Measurements from ENCODE around the gene CCDC90B. TPM values are rescaled to one million over a fixed set of nuclear protein-coding genes. Genes with fewer than 3 reads are reported as not detected.

CCDC90B gene, protein sequence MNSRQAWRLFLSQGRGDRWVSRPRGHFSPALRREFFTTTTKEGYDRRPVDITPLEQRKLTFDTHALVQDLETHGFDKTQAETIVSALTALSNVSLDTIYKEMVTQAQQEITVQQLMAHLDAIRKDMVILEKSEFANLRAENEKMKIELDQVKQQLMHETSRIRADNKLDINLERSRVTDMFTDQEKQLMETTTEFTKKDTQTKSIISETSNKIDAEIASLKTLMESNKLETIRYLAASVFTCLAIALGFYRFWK
- 53.2 and 62.4 TPM in 2 replicates for total RNA-seq

DNA sequence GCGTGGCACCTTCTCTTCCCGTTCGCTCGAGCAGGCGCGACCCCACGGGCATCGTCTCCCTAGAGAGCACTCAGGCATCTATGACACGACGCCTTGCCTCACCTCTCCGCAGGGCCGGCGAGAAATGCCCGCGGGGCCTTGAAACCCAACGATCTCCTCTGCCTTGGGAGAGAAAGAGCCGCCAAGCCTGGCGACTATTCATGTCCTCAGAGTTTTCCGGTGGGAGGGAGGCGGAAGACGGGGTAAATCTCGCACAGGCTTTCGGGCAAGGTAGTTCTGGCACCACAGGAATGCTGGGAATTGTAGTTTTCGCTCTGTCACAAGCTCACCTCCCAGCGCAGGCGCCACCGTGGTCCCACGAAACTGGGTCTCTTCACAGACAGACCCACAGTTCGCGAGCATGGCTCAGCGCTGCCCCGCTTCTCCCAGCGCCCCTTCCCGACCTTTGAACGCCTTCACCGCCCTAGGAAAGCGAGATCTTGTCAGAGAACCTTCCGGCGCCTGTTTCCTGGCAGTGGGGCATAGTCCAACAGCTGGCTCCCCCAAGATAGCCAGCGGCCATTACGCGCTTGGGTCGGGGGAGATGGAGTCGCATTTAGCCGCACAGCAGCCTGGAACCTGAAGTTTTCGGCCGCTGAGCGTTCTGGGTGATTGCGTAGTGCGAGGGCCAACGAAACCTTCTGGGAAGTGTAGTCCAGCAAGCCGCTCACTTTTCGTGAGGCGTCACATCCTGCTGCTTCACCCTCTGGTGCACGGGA, at the start of gene CCDC90B:
TSS of gene CCDC90B (minus strand) at position 597 of the 758 bp plus-strand sequence. CDS start at position 202, 395 bp downstream.

Other genes starting within 250 kb of the CCDC90B start
- gene RAB30, start 214.5 kb downstream of the CCDC90B start, total RNA-seq, result 14.6 TPM in 2 replicates
- 35.9 and 39.9 TPM in 2 replicates for gene PCF11, start 129.2 kb downstream of the CCDC90B start, total RNA-seq
- 2.9 and 3.9 TPM in 2 replicates for gene ANKRD42, start 92.7 kb downstream of the CCDC90B start, total RNA-seq